GM18867 (cell line): ENCODE measurements around the gene PRKAR1B.
"Not testable (repeated sequence)": the region's sequence is repeated elsewhere in the genome, so short reads cannot be mapped to it uniquely, and the experiment has no call there.

Experiments used
- ATAC-seq: cut with Tn5 transposase; IDR thresholded peaks from one replicate; pipeline ENCODE4 v1.9.1; 2021; ENCODE audit warnings: mild to moderate bottlenecking, moderate library complexity; ENCODE audit not compliant: unreplicated experiment

Gene PRKAR1B

GRCh38 chr7:672891-673290 lies 54.2 kb downstream of the PRKAR1B start:
- no peak for ATAC-seq

GRCh38 chr7:671415-672042 lies 55.6 kb downstream of the PRKAR1B start:
- no peak for ATAC-seq

- ATAC-seq = no peak
Observed at GRCh38 chr7:670501-671390, 56.3 kb downstream of the PRKAR1B start.

GRCh38 chr7:668958-669357 lies 58.1 kb downstream of the PRKAR1B start:
- ATAC-seq = no peak

GRCh38 chr7:668139-668931 lies 58.7 kb downstream of the PRKAR1B start:
- no peak for ATAC-seq

GRCh38 chr7:666454-667292 lies 60.4 kb downstream of the PRKAR1B start:
- ATAC-seq = no peak

- ATAC-seq = no peak
Observed at GRCh38 chr7:665736-666453, 61.2 kb downstream of the PRKAR1B start.

GRCh38 chr7:664997-665735 lies 61.9 kb downstream of the PRKAR1B start:
- no peak for ATAC-seq

- ATAC-seq = no peak
Observed at GRCh38 chr7:664402-664775, 62.7 kb downstream of the PRKAR1B start.

- no peak for ATAC-seq
Observed at GRCh38 chr7:662576-662975, 64.5 kb downstream of the PRKAR1B start.

- ATAC-seq = no peak
Observed at GRCh38 chr7:659996-660395, 67.1 kb downstream of the PRKAR1B start.

- ATAC-seq = no peak
Observed at GRCh38 chr7:659306-659847, 67.7 kb downstream of the PRKAR1B start.

GRCh38 chr7:657565-658119 lies 69.4 kb downstream of the PRKAR1B start:
- no peak for ATAC-seq

GRCh38 chr7:657010-657409 lies 70.1 kb downstream of the PRKAR1B start:
- ATAC-seq = not testable (repeated sequence)

GRCh38 chr7:655758-656157 lies 71.3 kb downstream of the PRKAR1B start:
- no peak for ATAC-seq

- no peak for ATAC-seq
Observed at GRCh38 chr7:653829-654764, 73.0 kb downstream of the PRKAR1B start.

- no peak for ATAC-seq
Observed at GRCh38 chr7:652881-653280, 74.2 kb downstream of the PRKAR1B start.

- ATAC-seq = not testable (repeated sequence)
Observed at GRCh38 chr7:652167-652566, 74.9 kb downstream of the PRKAR1B start.
